ENCODE results near the gene GNAI2.

GNAI2 gene

DNA sequence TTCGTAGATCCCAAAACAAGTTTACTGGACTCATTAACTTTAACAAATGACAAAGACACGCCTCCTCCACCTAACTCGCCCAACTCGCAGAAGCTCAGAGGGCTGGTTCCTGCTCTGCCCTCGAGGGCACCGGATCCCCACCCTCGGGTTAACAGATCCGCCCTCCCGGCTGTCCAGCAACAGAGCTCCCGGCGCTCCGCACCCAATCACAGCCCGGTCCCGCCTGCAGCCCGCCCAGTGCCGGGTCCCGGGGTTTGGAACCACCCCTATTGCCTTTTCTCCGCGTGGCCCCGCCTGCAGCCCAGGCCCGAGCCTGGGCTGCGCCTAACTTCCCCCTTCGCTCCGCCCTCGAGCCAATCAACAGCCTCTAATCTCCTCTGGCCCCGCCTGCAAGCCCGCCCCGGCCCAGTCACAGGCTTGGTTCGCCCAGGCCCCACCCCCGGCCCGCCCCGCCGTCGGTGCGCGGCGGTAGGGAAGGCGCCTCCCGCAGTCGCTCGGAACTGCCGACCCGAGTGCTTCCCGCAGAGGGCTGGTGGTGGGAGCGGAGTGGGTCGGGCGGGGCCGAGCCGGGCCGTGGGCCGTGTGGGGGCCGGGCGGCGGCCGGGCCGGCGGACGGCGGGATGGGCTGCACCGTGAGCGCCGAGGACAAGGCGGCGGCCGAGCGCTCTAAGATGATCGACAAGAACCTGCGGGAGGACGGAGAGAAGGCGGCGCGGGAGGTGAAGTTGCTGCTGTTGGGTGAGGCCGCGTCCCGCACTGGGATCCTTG, at the start of gene GNAI2:
TSS of gene GNAI2 (plus strand) at position 489 of the 768 bp plus-strand sequence. CDS start at position 621, 132 bp downstream.
- DNase-seq: peak; percentile 94

DNA sequence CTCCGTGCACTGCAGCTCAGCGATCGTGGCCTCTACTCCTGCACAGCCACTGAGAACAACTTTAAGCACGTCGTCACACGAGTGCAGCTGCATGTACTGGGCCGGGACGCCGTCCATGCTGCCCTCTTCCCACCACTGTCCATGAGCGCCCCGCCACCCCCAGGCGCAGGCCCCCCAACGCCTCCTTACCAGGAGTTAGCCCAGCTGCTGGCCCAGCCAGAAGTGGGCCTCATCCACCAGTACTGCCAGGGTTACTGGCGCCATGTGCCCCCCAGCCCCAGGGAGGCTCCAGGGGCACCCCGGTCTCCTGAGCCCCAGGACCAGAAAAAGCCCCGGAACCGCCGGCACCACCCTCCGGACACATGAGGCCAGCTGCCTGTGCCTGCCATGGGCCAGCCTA, 48.3 kb upstream of the GNAI2 start:
- DNase-seq: no peak

DNA sequence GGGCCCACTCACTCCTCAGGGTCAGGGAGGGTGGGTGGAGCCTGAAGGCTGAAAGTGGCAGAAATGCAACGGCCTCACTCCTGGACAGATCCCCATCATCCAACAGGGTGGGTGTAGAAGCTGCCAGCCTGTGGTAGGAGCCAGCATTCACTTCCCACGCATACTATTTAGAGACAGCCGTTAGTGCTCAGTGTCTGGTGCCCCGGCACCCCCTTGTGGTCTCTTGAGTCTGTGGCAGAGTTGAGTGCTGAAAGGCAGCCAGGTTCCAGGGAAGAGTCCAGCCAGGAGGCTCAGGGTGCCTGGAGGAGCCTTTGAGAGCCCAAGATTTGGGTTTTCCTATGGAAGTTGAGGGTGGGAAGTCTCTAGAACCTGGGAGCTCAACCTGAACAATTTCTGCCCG, 46.7 kb upstream of the GNAI2 start:
- DNase-seq: peak; percentile 55

GRCh38 chr3:50189989-50190388, 46.0 kb upstream of the GNAI2 start:
- no peak for DNase-seq

DNA sequence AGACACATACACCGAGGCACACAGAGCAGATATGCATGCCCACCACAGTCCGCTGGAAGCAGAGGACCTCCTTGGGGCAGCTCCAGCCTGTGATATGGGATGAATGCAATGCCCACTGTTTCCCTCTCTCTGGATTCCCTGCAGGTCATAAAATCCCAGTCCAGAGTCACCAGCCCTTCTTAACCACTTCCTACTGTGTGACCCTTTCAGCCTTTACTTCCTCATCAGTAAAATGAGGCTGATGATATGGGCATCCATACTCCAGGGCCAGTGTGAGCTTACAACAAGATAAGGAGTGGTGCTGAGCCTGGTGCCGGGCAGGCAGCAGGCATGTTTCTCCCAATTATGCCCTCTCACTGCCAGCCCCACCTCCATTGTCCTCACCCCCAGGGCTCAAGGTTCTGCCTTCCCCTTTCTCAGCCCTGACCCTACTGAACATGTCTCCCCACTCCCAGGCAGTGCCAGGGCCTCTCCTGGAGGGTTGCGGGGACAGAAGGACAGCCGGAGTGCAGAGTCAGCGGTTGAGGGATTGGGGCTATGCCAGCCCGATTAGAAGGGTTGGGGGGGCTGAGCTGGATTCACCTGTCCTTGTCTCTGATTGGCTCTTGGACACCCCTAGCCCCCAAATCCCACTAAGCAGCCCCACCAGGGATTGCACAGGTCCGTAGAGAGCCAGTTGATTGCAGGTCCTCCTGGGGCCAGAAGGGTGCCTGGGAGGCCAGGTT, 44.9 kb upstream of the GNAI2 start, which contains the start of gene GNAT1:
TSS of gene GNAT1 (plus strand) at position 675 of the 725 bp plus-strand sequence. CDS start 116 bp downstream, outside the sequence.
- DNase-seq: no peak

DNA sequence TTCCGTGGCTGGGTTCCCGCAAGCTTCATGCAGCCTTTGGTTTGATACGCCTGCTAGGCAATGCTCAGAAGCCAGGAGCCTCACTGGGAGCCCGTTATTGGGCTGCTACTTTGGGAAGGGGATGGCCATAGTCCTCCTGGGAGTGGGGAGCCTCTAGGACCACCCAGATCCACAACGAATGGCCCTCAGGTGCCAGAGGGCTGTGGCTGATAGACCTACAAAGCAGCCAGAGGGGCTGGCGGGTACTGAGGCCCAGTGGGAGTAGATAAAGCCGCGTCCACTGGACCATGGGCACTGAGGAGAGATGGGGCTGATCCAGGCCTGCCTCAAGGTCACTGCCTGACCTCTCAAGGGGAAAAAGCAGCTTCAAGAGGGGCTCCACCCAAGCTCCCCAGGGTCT, 43.9 kb upstream of the GNAI2 start:
- DNase-seq: no peak

GRCh38 chr3:50192689-50193141, 43.3 kb upstream of the GNAI2 start:
- DNase-seq: peak; percentile 43

- DNase-seq: no peak
Measured at GRCh38 chr3:50193286-50193685, 42.7 kb upstream of the GNAI2 start.

DNA sequence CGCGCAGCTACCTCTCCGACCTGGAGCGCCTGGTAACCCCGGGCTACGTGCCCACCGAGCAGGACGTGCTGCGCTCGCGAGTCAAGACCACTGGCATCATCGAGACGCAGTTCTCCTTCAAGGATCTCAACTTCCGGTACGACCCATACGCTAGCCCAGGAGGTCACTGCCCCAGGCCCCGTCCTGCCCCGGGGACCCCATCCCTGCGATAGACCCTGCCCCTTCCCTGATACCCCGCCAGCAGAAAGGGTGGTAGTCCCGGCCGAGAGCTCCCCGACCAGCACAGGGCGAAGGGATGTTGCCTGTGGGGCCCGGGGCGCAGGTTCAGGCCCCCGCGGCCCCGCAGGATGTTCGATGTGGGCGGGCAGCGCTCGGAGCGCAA, 42.3 kb upstream of the GNAI2 start:
- DNase-seq: no peak

GRCh38 chr3:50194128-50194902, 41.7 kb upstream of the GNAI2 start:
- no peak for DNase-seq

GRCh38 chr3:50194903-50195500, 41.0 kb upstream of the GNAI2 start:
- DNase-seq: no peak

DNA sequence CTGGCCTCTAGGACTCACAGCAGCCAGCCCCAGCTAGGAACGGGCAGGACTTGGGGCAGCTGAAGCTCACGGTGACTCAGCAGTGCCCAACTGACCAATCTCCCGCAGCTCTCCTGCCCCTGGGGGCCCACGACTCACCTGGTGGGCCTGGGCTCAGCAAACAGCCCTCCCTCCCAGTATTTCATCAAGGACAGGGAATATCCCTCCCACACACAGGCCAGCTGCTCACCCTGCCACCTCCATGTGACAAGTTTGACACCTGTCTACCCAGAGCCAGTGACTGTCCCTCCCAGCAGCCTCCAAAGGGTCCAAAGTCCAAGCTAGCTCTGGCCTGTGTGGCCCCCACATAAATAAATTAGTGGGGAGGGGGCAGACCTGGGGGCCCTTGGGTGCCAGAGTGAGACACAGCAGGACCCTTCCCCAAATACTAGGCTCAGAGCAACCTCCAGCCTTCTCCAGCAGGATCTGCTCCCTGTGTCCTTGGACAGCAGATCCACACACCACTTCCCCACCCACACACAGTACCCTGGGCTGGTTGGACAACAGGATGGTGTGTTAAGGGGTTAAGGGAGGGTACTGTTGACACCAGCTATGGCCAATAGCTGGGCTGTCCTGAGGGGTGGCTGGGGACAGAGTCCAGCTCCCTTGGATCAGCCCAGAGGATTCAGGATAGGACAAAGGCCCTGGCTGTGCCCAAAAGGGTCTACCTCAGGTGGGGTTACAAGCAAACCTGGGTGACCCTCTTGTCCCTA, 40.3 kb upstream of the GNAI2 start:
- no peak for DNase-seq

DNA sequence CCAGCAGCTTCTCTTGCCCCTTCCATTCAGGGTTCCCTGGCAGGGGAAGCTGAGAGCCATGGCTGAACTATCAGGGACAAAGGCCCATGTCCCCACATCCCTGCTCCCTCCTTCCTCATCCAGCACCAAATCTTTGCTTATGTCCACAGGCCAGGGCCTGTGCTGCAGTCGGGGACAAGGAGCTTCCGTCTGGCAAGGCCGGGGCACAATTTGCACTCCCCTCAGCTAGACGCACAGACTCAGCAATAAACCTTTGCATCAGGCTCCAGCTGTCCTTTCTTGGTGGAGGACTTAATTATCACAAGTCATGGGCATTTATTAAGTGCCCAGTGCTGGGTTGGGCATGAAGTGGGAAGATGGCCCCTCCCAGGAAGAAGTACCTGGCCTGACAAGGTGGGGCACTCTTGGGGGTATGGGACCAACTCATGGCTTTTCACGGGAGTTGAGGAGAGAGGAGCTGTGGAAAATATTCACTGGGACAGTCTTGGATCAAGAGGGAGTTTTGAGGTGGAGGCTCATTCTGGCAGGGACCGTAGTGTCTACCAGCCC, 39.7 kb upstream of the GNAI2 start:
- DNase-seq: no peak

- no peak for DNase-seq
Measured at GRCh38 chr3:50201573-50202315, 34.3 kb upstream of the GNAI2 start.

DNA sequence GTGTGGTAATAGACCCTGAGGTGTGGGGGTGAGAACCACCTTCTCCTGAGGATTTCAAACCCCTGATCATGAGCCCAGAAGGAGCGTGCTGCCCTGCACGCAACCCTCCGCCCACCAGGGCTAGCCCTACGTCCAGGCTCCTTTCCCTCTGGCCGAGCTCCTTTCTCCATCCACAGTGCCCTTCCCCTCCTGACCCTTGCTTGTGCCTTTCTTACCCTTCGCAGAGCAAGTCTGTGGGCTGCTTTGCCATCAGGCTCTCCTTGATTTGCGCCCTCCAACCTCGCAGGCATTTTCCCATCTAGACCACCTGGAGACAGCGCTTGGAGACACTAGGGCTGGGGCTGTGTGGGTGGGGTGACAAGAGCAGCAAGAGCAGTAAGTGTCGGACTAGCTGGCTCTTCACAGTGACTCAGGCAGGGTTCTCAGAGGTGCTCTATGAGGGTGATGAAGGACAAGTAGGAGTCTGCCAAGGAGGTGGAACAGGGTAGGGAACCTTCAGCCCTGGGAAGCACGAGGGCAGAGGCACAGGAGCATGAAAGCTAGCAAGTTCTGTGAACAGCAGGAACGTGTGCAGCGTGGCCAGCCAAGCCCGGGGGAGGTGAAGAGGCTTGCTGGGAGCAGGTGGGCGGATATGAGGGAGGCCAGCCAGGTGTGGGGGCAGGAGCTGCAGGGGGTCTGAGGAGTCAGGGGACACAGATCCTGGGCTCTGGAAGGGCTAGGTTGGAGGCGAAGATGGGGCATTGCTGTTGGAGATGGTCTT, 33.5 kb upstream of the GNAI2 start:
- no peak for DNase-seq

- DNase-seq: no peak
Measured at GRCh38 chr3:50203113-50203808, 32.7 kb upstream of the GNAI2 start.

DNA sequence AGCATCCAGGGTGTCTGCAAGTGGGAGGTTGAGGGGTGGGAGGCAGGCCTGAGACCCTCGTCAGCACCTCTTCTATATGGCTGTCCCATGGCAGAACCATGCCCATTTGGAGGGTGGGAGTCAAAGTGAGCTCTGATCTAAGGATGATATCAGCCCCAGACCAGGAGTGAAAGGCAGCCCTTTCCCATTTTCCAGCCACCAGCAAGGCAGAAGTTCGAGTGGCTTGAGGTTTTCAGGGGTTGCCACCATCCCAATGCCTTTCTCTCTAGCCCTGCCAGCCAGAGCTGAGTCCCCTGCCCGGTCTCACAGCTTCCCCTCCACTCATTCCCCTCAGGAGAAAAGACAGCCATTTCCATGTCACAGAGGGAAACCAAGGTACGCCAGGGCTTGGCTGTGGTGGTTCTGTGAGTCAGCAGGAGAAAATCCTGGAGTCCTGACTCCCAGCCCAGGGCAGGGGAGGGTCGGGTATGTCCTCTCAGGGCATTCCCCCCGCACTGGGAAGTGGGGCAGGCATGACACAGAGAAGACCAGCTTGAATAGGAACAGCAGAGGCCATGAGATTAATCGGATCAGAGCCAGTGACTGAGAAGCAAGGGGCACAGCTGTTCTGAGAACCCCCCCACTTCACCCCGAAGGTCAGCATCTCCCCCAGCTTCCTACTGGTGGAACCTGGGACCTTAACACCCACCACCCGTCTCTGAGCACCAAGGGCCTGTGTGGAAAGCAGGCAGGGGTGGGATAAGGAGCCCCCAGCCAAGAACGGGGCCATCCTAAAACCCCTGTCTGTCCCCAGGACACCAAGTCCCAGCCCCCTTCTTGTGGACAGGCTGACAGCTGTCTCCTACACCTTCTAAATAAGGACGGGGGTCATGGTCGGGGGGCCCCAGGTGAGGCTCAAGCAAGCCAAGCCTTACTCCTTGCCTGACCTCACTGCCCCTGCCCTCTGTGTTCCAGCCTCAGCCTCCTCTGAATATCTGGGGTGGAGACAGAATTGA, 31.9 kb upstream of the GNAI2 start:
- DNase-seq: no peak

DNA sequence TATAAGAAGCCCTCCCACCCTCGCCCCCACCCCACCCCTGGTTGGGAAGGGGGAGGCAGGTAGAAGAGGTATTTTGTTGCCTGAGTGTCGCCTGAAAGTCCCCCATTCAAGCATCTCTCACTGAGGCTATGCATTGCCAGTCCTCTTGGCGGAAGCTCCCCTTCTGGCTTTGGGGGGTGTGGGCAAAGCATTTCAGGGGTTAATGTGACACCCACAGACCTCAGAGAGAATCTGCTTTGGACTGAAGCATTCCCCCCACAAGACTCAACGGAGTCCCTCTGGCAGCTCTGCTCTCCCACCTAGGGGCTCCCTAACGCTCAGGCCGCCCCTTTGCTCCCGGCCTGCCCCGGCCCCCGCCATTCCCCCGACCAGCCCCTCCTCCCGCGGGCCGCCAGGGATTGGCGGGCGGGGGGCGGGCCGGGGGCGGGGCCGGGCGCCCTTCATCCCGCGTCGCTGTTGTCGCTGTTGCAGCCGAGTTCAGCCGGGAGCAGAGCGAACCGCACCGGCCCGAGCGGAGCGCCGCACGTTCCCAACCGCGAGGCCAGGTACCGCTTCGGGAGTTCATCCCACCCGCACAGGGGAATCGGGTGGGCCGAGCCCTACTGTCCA, 31.1 kb upstream of the GNAI2 start, which contains the start of gene SLC38A3:
TSS of gene SLC38A3 (plus strand) at position 468 of the 609 bp plus-strand sequence. CDS start 8,929 bp downstream, outside the sequence.
- DNase-seq: peak; percentile 2
